HUDEP-2 (cell line): ENCODE data around the gene SMCP.

ENCODE experiments used
- DNase-seq, 76 experiments: peaks; one replicate each; lab custom pipeline; 2025; ENCODE audit not compliant: unreplicated experiment in 76 of 76; lab: John Stamatoyannopoulos, UW

SMCP gene, protein sequence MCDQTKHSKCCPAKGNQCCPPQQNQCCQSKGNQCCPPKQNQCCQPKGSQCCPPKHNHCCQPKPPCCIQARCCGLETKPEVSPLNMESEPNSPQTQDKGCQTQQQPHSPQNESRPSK

DNA sequence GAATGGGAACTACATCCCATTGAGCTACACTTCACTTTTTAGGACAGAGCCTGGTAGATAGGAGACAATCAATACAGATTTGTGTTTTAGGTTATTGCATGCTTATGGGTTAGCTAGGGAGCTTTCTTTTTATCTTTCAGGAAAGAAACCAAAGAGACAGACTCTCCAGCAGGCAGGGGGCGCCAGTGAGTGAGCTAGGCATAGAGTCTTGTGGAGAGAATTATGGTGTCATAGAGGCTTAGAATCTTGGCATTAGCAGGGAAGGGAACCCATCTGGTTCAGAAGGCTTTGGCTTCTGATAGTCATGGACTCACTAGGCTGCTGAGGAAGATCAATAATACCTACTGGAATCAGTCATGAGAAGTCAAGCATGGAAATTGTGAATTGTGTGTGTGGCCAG lies at the start of gene SMCP:
Gene SMCP, plus strand, starts transcription at position 281 of the 400 bp plus-strand sequence. CDS start 6,101 bp downstream, outside the sequence.
- DNase-seq, result peak in 36 of 76 experiments; percentile 2 to 57 (median 17)

DNA sequence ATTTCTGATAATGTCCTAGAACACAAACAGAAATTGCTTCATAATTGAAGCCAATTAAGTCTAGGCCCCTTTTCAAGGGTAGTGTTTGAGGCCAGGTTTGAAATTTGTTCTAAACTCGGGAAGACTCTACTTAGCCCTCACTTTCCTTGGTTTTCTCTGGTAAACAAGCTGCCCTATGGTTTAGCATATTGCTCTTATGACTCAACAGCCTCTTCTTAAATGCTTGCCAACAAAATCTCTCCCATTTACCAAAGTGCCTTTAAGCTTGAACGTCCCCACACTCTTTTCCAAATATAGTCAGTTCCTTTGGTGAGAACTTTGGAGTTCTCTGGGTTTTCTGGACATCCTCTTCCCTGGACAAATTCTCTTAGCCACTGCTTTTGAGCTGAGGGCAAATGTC lies 41.3 kb upstream of the SMCP start:
- DNase-seq, result no peak

DNA sequence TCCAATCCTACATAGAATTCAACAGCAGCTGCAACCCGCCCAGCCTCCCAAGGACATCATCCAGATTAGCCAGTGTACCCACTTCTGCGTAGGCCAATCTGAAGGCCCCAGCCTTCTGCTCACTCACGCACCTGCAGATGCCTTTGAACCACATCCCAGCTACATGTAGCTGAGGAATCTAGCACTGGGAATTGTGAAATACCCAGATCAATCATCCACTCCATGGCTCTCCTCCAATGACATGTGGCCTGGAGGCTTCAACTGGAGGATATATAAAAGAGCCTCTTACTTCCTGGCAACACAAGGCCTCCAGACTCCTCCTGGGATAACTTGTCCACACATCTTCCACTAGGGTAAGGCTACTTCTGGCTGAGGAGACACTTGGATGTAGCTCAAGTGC lies 35.6 kb upstream of the SMCP start, which contains the start of gene LCE6A:
Gene LCE6A, plus strand, starts transcription at position 301 of the 400 bp plus-strand sequence. CDS start 665 bp downstream, outside the sequence.
- no peak for DNase-seq

DNA sequence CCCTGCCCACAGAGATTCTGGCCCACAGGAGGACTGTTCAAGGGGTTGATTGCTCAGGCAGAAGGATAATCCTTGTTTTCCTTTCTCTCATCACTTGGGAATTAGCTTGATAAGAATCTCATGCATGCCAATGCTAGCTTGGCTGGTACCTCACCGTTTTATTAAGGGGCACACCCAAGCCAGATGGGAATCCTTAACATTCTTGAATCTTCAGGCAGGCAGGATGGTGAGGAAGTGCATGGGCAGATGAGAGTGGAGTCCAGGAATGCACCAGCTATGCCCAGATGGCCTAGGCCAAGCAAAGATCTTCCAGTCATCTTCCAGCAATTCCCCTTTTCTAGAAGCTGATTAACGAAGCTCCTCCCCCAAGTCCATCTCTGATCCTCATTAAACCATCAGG lies 22.5 kb upstream of the SMCP start:
- no peak for DNase-seq

DNA sequence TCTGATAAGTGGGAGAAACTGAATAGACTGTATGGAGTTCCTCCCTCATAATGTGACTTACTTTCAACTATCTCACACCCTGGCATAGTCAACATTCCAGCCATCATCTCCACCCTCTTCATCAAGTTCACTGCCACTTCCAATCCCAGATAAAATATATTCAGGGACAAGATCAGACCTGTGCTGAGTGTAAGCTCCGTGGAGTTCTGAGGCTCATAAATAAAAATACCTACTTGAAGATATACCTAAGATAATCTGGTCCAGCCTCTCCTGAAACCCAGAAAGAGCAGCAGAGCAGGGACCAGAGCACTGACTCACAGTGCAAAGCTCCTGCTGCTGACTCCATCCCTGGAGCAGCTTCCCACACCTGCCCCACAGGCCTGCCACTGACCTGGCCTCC lies 20.1 kb upstream of the SMCP start:
- DNase-seq, result no peak

DNA sequence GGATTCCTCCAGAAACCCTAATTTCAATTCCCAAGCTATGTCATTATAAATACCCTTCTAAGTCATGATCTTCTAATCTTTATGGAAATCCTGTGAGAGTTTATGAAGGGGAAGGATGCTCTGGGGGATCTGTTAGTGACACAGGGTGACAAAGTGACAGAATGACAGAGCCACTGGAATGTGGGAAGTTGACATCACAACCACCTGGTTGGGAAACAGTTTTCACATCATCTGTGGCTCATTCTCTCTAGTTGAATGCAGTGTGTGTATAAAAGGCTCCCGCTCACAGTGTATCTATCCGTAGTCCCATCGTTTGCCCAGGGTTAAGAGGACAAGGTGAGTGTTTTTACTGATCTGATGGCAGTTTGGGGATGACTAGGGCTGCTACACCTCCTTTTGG lies 18.4 kb upstream of the SMCP start, which contains the start of gene LCE7A:
Gene LCE7A, plus strand, starts transcription at position 301 of the 400 bp plus-strand sequence. CDS start 702 bp downstream, outside the sequence.
- DNase-seq, result no peak

DNA sequence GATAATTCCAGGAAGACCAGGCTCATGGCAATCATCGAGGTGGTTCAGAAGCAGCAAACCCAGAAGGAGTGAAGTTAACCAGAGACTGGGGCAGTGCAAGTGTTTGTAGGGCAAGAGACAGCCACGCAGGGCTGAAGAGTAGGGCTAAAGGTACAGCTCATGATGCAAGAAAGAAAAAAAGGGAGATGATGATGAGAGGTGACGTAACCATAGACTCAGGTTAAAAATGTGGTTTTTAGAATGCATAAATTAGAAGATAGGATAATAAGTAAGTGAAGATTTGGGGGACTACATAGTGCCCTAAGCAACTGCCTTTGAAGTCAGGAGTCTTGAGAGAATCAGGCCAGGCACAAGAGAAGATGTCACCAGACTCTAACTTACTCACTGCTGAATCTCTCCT lies 18.0 kb upstream of the SMCP start:
- no peak for DNase-seq

DNA sequence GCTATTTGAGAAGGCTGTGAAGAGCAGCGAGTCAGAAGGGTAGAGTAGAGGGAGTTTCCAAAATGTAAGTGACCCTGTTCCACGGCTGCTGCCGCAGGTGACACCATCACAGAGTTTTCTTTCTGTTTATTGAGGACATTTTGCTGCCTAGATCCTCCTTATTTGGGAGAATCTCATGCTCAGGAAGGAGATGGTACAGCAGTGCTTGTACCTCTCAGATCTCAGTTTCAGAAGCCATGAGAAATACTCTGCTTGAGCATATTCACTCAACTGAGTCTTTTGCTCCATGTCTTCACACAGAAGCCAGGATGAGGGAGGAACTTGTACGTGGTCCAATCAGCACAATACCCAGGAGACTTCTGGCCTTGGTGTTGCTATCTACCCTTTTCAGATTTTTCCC lies 16.7 kb upstream of the SMCP start:
- DNase-seq, result no peak

DNA sequence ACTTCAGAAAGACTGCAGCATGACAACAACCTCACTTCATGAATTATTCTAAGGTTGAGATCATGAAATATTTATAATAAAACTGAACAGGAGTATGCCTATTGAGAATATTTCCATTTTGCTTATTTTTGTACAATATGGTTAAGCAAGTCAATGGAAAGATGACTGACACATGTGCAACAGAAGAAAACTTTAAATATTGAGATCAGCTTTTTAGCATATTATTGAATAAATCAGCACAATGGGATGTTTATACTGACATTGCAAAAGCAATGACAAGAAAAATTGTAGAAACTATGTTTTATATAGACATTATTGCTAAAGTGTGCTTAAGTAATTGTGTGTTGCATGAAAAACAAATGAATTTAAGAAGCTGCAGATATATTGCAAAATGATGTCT lies 13.7 kb upstream of the SMCP start:
- DNase-seq, result no peak

DNA sequence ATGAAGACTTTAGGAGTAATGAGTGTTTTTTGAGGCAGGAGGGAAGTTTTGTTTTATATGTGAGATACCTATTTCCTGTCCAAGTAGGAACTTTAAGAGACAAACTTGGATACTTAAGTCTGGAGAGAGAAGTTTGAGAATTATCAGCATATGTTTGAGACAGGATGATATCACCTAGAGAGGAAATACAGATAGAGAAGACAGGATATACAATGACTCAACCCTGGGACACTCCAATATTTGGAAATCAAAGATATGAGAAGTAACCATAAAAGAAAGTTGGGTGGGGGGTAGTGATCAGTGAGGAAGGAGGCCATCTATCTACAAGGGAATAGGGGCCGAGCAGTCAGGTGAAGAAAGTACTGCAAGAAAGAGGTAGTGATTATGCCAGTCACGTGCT lies 11.8 kb upstream of the SMCP start:
- no peak for DNase-seq

DNA sequence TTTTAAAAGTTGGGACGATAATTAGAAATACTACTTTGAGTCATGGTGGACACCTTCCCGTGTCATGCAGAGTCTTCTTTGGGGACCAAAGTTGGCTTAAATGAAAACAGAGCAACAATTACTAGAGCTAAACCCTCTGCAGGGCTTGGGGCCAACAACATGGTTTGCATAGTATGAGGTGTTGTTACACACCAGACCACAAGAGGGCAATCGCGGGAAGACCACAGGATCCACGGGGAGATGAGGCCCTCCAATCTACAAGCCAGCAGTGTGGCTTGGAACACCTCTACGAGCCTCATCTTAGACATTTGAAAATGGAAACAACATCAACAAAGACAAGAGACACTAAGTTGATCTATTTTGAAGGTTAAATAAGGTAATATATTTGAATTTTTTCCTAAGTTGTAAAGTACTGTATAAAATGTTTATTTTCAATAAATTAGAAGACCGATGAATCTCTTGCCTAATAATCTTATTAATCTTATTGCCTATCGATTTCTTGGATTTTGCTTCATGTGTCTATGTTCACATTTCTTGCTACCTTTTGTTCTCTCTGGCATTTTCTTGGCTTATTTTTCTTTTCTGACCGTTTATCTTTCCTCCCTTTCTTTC lies 8.2 kb upstream of the SMCP start:
- DNase-seq, result peak in 50 of 76 experiments; percentile 3 to 70 (median 32)

DNA sequence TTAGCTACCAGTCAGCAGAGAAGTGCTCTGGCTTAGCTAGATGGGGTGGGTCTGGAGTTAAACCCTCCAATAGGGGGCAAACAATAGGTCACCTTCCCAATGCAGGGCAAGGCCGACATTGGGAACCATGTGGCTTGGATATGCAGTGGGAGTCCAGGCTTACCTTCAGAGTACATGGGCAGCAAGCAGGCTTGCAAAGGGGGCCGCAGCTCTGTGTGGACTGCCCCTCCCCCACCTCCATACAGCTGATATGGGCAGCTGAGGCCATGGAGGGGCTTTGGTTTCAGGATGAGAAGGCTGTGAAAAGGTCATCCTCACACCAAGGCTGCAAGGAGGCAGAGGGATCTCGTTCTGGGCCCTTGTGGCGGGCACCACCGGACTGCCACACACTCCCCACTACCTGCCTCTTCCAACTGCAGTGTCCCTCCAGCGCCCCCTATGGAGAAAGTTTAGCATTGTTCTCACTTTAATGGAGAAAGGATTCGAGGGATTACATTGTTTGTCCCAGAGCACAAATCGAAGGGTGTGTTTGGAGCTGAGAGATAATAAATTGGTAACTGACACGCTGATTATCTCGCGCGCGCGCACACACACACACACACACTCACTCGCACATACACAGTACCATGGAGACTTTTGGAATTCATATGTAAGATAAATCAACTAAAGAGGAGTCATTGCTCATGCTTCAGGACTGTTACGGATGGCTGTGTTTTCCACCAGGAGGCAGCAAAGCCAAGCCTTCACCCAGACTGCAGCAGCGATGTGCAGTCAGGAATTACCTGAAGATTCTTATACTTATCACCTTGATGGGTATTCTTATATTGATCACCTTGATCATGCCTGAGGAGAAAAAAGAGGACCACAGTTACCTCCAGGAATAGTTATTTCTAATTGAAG lies 7.0 kb upstream of the SMCP start:
- peak in 20 of 76 experiments; percentile 1 to 40 (median 12) for DNase-seq

DNA sequence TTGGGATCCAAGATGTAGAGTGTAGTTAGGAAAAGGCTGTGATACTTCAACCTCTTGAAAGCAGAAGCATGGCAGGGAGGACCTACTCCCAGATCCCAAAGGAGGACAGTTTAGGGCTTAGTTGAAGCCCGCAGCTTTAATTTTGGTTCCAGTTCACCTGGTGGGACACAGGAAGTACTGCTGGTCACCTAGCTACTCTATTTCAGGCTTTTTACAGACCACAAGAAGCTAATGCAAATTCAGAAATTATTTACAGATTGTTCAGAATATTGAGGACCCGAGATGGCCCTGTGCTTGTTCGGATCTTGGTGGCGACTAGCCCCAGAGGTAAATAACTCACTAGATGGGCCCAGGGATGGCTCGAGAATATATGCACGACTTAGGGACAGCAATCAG lies 6.4 kb upstream of the SMCP start:
- DNase-seq, result no peak

DNA sequence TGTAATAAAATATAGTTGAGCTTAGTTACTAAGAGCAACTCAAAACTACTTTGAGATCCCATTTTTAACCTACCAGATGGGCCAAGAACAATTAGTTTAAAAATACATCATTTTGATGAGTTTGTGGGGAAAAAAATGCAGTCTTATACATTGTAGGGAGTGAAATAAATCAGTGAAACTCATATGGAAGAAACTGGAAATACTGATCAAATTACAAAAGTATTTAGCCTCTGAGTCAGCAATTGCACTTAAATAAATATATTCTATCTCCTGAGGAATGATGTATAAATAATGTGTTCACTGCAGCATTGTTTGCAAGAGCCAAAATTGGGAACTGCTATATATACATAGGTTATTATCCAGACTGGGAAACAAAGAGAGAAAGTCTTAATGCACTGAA lies 4.6 kb upstream of the SMCP start:
- DNase-seq, result no peak

DNA sequence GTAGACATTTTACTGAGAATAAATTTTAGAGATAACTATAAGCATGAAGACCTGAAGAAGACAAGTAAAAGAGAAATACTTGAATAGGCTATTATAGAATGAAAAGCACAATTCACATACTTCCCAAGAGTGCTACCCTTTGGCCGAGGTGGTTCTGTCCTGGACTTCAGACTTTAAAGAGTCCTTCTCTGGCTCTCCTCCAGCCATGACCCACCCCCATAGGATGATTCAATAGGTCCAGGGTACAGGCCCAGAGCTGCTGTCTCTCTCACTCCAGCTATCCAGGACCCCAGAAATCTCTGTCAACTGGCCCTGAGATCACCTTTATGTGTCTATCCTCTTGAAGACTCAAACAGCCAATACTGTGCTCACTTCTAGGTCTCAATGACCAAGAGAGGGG lies 1.3 kb upstream of the SMCP start:
- DNase-seq, result no peak

DNA sequence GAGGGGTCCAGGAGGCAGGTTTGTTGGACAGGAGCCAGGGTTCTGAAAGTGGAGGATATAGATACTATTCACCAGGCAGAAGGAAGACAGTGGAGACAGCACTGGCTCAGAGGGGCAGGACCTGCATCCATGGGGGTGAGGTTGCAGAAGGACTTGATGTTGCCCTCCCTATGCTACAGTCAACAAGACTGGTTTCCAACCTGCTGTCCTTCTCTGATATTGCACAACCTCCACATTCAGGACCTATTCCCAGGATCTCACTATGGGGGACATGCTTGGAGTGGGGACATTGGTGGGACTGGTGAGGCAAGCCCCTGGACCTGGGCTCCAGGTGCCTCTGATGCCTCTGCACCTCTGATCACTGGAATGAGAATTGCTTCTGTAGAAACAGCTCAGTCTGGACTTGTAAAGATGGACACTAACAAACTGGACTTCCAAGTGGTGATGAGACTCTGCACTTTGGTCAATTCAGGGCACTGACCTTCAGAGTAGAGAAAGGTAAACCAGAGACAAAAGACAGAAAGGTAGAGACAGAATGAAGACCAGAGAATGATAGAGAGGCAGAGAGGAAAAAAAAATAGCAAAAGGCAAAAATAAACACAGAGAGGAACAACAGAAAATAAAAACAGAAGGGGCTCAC lies 1.6 kb downstream of the SMCP start:
- DNase-seq, result no peak

DNA sequence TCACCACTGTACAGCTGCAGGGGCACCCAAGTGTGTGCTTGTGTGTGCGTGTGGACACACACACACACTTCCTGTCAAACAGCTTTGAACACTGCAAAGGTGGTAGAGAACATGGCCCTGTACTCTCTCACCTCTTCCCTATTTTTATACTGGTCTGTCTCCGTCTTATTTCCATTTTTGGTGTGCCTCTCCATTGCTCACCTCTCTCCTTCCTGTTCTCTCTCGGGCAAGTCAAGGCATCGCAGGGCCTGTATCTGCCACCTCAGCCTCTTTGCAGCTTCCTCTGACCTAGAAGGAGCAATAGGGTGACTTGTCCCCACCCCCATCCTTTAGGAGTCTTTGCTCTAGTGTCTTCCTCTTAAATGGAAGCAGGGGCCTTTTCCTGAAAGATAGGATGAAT lies 2.2 kb downstream of the SMCP start:
- DNase-seq, result no peak

DNA sequence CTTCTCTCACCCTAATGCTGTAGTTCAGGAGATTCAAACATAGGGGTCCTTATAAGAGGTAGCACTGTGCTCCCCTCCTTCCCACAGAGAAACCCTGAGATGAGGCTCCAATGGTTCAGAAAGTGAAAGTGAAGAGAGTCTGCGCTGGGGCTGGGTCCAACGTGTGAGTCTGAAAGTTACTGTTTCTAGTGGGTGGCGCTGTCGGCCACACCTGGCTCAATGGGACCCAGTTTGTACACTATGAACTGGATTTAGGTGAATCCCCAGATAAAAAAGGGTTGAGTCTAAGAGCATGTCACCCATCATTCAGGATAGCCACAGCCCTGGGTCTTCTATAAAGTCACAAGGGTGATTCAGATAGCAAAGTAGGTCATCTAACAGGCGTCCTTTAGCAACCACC lies 2.8 kb downstream of the SMCP start:
- DNase-seq, result no peak

DNA sequence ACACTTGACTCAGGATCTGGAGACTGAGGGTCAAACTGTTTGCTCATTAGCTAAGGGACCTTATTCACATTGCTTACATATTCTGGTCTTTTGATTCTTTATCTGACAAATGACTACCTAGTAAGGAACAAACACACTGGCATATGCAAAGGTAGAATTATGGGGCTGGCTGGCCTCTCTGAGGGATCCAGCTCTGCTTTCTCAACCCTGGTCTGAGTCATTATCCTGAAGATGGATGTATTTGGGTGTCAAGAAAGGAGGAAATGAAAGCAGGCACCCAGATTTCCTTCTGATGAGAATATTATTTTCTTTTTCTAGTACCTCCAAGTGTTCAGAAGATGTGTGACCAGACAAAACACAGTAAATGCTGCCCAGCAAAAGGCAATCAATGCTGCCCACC lies 6.0 kb downstream of the SMCP start:
- DNase-seq, result no peak

DNA sequence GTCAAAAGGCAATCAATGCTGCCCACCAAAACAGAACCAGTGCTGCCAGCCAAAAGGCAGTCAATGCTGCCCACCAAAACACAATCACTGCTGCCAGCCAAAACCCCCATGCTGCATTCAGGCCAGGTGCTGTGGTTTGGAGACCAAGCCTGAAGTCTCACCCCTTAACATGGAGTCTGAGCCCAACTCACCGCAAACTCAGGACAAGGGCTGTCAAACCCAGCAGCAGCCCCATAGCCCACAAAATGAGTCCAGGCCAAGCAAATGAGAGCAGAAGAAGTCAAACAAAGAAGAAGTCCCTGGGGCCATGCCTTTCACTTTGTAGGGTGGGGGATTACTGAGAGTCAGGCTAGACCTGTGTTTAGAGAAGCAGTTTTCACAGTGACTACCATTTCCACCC lies 6.4 kb downstream of the SMCP start:
- DNase-seq, result no peak

DNA sequence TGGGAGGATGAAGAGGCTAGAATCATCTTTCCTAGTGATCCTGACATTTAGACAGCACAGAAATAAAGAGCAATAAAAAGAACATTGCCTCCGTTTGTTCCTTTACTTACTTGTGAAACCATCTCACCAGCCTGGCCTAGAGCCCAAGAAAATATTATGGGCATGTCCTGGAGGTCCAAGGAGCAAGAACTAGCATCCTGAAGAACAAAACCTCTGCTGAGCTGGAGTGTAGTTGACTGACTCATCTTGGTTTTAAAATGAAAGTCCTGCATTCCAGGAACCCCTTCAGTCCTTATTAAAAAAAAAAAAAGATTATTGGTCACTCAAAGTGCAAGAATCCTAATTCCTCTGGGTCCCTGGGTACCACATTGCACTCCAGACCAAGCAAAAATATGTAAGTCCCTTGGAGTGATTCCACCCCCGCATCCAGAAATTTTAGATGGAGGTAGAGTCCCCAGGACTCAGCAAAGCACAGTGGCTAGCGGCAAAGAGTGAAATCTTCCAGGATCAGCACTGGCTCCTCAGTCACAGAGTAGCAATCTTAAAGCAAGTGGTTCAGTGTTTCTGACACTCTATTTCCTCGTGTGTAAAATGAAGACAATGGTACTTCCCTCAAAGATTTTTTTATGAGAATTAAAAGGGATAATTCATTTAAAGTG lies 7.0 kb downstream of the SMCP start:
- no peak for DNase-seq
